GM12872 (cell line): ENCODE data around the gene PTPN5.

Experiments used
- CTCF ChIP-seq: IDR thresholded peaks from 3 replicates; pipeline ENCODE4 v1.5.1; 2011; ENCODE audit warnings: low read depth, mild to moderate bottlenecking, low read length, moderate library complexity; ENCODE audit not compliant: insufficient read depth

Gene PTPN5

GRCh38 chr11:18692941-18693760, 98.4 kb downstream of the PTPN5 start:
- no peak for TF ChIP-seq CTCF

GRCh38 chr11:18684267-18684666, 107.3 kb downstream of the PTPN5 start:
- no peak for TF ChIP-seq CTCF

GRCh38 chr11:18682466-18682865, 109.1 kb downstream of the PTPN5 start:
- no peak for TF ChIP-seq CTCF
